ENCODE results near the gene OSBPL10.
"Not testable (repeated sequence)": the region's sequence is repeated elsewhere in the genome, so short reads cannot be mapped to it uniquely, and the experiment has no call there.

Gene OSBPL10

GRCh38 chr3:31860642-31861041 lies 120.4 kb downstream of the OSBPL10 start:
- not testable (repeated sequence) for DNase-seq (ENCODE audit: low read depth in 2 of 2, low spot score in 1 of 2)

- DNase-seq (ENCODE audit: low read depth in 2 of 2, low spot score in 1 of 2): no peak
Observed at GRCh38 chr3:31859245-31859644, 121.8 kb downstream of the OSBPL10 start.

- no peak for DNase-seq (ENCODE audit: low read depth in 2 of 2, low spot score in 1 of 2)
Observed at GRCh38 chr3:31858439-31858838, 122.6 kb downstream of the OSBPL10 start.

- DNase-seq (ENCODE audit: low read depth in 2 of 2, low spot score in 1 of 2): no peak
Observed at GRCh38 chr3:31853580-31853979, 127.5 kb downstream of the OSBPL10 start.

- DNase-seq (ENCODE audit: low read depth in 2 of 2, low spot score in 1 of 2): no peak
Observed at GRCh38 chr3:31851278-31851677, 129.8 kb downstream of the OSBPL10 start.

- DNase-seq (ENCODE audit: low read depth in 2 of 2, low spot score in 1 of 2): no peak
Observed at GRCh38 chr3:31848911-31849310, 132.2 kb downstream of the OSBPL10 start.

- DNase-seq (ENCODE audit: low read depth in 2 of 2, low spot score in 1 of 2): no peak
Observed at GRCh38 chr3:31848163-31848818, 132.8 kb downstream of the OSBPL10 start.

- no peak for DNase-seq (ENCODE audit: low read depth in 2 of 2, low spot score in 1 of 2)
Observed at GRCh38 chr3:31847760-31848159, 133.3 kb downstream of the OSBPL10 start.

- no peak for DNase-seq (ENCODE audit: low read depth in 2 of 2, low spot score in 1 of 2)
Observed at GRCh38 chr3:31841515-31841914, 139.5 kb downstream of the OSBPL10 start.

- DNase-seq (ENCODE audit: low read depth in 2 of 2, low spot score in 1 of 2): no peak
Observed at GRCh38 chr3:31840252-31840651, 140.8 kb downstream of the OSBPL10 start.

GRCh38 chr3:31839144-31839917 lies 141.7 kb downstream of the OSBPL10 start:
- no peak for DNase-seq (ENCODE audit: low read depth in 2 of 2, low spot score in 1 of 2)

GRCh38 chr3:31836131-31837075 lies 144.7 kb downstream of the OSBPL10 start:
- no peak for DNase-seq (ENCODE audit: low read depth in 2 of 2, low spot score in 1 of 2)

- DNase-seq (ENCODE audit: low read depth in 2 of 2, low spot score in 1 of 2): no peak
Observed at GRCh38 chr3:31833391-31834190, 147.5 kb downstream of the OSBPL10 start.

- DNase-seq (ENCODE audit: low read depth in 2 of 2, low spot score in 1 of 2): no peak
Observed at GRCh38 chr3:31832551-31832950, 148.5 kb downstream of the OSBPL10 start.

GRCh38 chr3:31831591-31831990 lies 149.5 kb downstream of the OSBPL10 start:
- no peak for DNase-seq (ENCODE audit: low read depth in 2 of 2, low spot score in 1 of 2)

GRCh38 chr3:31829826-31830426 lies 151.1 kb downstream of the OSBPL10 start:
- no peak for DNase-seq (ENCODE audit: low read depth in 2 of 2, low spot score in 1 of 2)

- DNase-seq (ENCODE audit: low read depth in 2 of 2, low spot score in 1 of 2): no peak
Observed at GRCh38 chr3:31829010-31829409, 152.1 kb downstream of the OSBPL10 start.

GRCh38 chr3:31828007-31828406 lies 153.1 kb downstream of the OSBPL10 start:
- no peak for DNase-seq (ENCODE audit: low read depth in 2 of 2, low spot score in 1 of 2)

GRCh38 chr3:31823184-31823583 lies 157.9 kb downstream of the OSBPL10 start:
- no peak for DNase-seq (ENCODE audit: low read depth in 2 of 2, low spot score in 1 of 2)

- no peak for DNase-seq (ENCODE audit: low read depth in 2 of 2, low spot score in 1 of 2)
Observed at GRCh38 chr3:31821118-31821517, 159.9 kb downstream of the OSBPL10 start.
